ENCODE measurements around the gene ZNF655.

DNA sequence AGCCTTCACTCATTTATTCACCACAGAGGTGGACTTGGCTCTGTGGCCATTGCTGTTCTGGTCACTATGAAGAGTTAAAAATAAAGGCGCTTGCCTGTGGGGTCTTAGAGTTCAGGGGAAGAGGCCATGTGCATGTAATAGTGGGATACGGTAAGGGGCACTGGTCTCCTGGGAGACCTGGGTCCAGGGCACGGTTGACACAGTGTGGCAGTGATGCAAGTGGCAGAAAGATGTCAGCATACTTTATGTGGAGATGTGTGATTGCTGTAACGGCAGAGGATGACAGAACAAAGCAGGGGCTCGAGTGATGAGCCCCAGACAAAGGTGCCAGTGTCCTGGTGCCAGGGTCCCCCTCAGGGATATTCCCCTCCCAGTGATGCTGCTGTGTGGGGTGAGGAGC, 66.9 kb downstream of the ZNF655 start:
- TF ChIP-seq, protein P1, sequence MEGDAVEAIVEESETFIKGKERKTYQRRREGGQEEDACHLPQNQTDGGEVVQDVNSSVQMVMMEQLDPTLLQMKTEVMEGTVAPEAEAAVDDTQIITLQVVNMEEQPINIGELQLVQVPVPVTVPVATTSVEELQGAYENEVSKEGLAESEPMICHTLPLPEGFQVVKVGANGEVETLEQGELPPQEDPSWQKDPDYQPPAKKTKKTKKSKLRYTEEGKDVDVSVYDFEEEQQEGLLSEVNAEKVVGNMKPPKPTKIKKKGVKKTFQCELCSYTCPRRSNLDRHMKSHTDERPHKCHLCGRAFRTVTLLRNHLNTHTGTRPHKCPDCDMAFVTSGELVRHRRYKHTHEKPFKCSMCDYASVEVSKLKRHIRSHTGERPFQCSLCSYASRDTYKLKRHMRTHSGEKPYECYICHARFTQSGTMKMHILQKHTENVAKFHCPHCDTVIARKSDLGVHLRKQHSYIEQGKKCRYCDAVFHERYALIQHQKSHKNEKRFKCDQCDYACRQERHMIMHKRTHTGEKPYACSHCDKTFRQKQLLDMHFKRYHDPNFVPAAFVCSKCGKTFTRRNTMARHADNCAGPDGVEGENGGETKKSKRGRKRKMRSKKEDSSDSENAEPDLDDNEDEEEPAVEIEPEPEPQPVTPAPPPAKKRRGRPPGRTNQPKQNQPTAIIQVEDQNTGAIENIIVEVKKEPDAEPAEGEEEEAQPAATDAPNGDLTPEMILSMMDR (optimal IDR thresholded peaks at IDR 0.05 in 1 of 3, IDR thresholded peaks at IDR 0.05 in 1 of 3, conservative IDR thresholded peaks at IDR 0.05 in 1 of 3; ENCODE audit: extremely low read depth in 1 of 3, insufficient read depth in 2 of 3, low read length in 3 of 3), result no peak
- TF ChIP-seq EZH2 (IDR thresholded peaks at IDR 0.05; ENCODE audit: low read length), result no peak
